ENCODE measurements around the gene FAM184A.

FAM184A gene

GRCh38 chr6:119035459-119035858 lies 43.0 kb downstream of the FAM184A start:
- DNase-seq (ENCODE audit: low spot score): no peak
- in situ Hi-C loops (cut with MboI; ENCODE audit: low sequenced_read_pairs, unreplicated experiment): no loop called here
- TF ChIP-seq CTCF (IDR thresholded peaks at IDR 0.05; ENCODE audit: borderline replicate concordance, control extremely low read depth, extremely low read depth, insufficient read depth, missing control alignments): no peak

GRCh38 chr6:119034827-119035458 lies 43.5 kb downstream of the FAM184A start:
- no peak for DNase-seq (ENCODE audit: low spot score)
- in situ Hi-C loops (cut with MboI; ENCODE audit: low sequenced_read_pairs, unreplicated experiment): no loop called here
- TF ChIP-seq CTCF (IDR thresholded peaks at IDR 0.05; ENCODE audit: borderline replicate concordance, control extremely low read depth, extremely low read depth, insufficient read depth, missing control alignments): no peak

- no peak for TF ChIP-seq CTCF (IDR thresholded peaks at IDR 0.05; ENCODE audit: borderline replicate concordance, control extremely low read depth, extremely low read depth, insufficient read depth, missing control alignments)
- in situ Hi-C loops (cut with MboI; ENCODE audit: low sequenced_read_pairs, unreplicated experiment): no loop called here
- no peak for DNase-seq (ENCODE audit: low spot score)
Measured at GRCh38 chr6:119032428-119032827, 46.0 kb downstream of the FAM184A start.

- in situ Hi-C loops (cut with MboI; ENCODE audit: low sequenced_read_pairs, unreplicated experiment): no loop called here
- TF ChIP-seq CTCF (IDR thresholded peaks at IDR 0.05; ENCODE audit: borderline replicate concordance, control extremely low read depth, extremely low read depth, insufficient read depth, missing control alignments): no peak
- DNase-seq (ENCODE audit: low spot score): no peak
Measured at GRCh38 chr6:119030759-119031158, 47.7 kb downstream of the FAM184A start.

GRCh38 chr6:119028091-119028490 lies 50.4 kb downstream of the FAM184A start:
- DNase-seq (ENCODE audit: low spot score): no peak
- in situ Hi-C loops (cut with MboI; ENCODE audit: low sequenced_read_pairs, unreplicated experiment): no loop called here
- no peak for TF ChIP-seq CTCF (IDR thresholded peaks at IDR 0.05; ENCODE audit: borderline replicate concordance, control extremely low read depth, extremely low read depth, insufficient read depth, missing control alignments)

- no peak for TF ChIP-seq CTCF (IDR thresholded peaks at IDR 0.05; ENCODE audit: borderline replicate concordance, control extremely low read depth, extremely low read depth, insufficient read depth, missing control alignments)
- in situ Hi-C loops (cut with MboI; ENCODE audit: low sequenced_read_pairs, unreplicated experiment): no loop called here
- no peak for DNase-seq (ENCODE audit: low spot score)
Measured at GRCh38 chr6:119027465-119027864, 51.0 kb downstream of the FAM184A start.

All from GM13976 (cell line).